GM18498 (cell line): ENCODE data around the gene DNAJC3.
A peak's percentile ranks its signal among the peaks of the same experiment; 100 is the strongest.
"Not testable (repeated sequence)": the region's sequence is repeated elsewhere in the genome, so short reads cannot be mapped to it uniquely, and the experiment has no call there.

ENCODE experiments used
- ATAC-seq: cut with Tn5 transposase; IDR thresholded peaks from one replicate; pipeline ENCODE4 v1.9.1; 2021; ENCODE audit warnings: mild to moderate bottlenecking, moderate library complexity; ENCODE audit not compliant: unreplicated experiment

DNAJC3 gene

DNA sequence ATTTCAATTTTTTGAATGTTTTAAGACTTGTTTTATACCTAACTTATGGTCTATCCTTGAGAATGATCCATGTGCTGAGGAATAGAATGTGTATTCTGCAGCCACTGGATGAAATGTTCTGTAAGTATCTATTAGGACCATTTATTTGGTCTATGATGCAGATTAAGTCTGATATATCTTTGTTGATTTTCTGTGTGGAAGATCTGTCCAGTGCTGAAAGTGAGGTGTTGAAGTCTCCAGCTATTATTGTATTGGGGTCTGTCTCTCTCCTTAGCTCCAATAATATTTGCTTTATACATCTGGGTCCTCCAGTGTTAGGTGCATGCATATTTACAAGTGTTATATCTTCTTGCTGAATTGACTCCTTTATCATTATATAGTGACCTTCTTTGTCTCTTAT is 9.7 kb upstream of the DNAJC3 start:
- not testable (repeated sequence) for ATAC-seq

DNA sequence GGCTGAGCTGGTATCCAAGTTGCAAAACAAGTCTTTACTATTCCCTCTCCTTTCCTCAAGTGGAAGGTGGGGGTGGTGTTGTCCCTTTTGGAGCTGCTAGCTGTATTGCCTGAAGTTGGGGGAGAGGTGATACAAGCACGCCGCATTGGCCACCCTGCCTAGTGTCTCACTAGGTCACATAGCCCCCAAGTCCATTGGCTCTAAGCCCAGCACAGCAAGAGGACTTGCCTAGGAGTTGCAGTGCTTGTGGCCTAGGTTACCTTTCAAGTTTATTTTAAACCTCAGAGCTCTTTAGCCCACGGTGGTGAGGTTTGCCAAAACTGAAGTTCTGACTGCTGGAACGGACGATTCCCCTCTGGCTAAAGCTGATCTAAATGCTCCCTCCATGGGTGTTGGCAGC is 5.3 kb upstream of the DNAJC3 start:
- ATAC-seq = no peak

DNA sequence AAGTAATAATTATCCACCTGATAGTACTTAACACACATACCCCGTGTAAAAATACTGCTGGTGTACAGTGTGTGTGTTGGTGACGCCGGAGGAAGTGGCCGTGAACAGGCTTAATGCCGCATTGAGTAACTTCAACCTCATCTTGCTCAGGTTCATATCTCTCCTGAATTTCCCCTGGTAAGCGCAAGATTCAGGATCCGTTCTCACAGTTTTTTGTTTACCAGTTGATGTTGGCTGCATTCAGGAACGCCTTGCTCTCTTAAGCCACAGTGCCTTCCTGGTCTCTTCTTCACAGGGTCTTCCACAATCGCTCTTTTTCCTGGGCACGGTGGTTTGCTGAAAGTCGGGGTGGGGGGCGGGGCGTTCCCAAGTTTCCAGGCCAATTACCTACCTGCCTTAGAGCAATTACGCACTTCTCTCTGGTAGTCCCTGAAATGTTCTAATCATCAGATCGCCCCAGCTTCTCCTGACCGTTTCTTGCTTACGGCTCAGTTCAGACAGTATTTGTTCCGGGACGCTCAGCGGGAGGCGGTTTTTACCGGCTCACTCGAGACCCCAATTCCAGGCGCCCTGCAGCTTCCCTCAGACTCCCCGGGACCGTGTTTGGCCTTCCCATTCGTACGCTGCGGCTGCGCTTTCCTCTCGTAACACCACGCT is 706 bp upstream of the DNAJC3 start:
- ATAC-seq = peak; percentile 15

DNA sequence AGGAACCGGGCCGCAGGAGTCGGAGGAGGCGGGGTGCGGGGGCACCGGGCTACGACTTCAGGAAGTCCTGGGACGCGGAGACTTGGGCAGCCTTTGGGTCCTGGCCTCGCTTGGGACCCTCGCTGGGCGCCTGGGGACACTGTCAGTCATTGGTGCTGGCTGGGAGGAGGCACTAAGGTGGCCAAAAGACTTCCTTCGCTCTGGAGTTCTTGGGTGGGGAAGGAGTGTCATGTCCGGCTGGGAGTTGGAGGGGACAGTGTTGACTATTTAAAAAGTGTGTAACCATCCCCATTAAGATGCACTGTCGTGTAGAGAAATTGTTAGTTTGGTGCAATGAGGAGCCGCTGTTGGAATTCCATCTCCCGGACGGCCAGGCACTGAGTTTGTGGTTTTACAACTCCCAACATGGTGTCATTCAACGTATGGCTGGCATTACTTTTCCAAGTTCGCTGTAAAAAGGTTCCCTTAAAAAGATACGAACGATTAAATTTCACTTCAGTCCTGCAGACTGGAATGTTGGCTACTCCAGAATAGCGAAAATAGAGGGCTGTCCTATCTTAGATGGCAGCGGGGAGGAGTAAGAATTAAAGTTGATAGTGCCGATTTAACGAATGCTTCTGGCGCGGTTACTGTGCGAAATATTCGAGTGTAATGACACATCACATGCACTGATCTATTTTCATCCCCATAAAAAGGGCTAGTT is 776 bp downstream of the DNAJC3 start:
- ATAC-seq = no peak

DNA sequence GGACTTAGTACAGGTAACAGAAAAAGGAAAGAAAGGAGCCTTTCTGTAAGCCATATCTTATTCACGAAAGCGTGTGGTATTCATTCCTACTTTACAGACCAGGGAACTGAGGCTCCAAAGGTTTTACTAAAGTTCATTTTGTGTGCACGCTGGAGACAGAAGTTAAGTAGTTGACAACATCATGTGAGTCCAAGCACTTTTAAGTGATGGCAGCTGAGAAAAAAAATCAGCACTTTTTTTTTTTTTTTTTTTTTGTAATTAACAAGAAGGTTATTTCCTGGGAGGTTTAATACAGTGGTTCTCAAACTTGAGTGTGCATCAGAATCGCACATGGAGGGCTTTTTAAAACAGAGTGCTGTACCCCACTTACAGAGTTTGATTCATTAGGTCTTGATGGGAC is 2.0 kb downstream of the DNAJC3 start:
- ATAC-seq = no peak

DNA sequence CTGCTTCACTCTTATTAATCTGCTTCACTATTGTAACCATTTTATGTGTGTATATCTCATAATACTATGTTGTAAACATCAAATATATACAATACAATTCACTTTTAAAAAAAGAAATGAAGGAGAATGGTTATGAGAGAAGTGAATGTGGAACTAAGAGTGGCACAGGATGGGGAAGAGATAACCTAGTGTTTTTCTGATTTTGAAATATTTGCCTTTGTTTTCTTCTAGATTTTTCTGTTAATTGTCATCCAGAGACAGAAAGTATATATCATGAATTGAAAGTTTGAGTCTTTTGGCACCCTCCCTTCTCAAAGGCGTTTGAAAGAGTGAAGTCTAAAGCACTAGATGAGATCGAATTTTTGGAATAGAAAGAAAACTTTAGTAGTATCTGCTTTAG is 2.8 kb downstream of the DNAJC3 start:
- no peak for ATAC-seq

DNA sequence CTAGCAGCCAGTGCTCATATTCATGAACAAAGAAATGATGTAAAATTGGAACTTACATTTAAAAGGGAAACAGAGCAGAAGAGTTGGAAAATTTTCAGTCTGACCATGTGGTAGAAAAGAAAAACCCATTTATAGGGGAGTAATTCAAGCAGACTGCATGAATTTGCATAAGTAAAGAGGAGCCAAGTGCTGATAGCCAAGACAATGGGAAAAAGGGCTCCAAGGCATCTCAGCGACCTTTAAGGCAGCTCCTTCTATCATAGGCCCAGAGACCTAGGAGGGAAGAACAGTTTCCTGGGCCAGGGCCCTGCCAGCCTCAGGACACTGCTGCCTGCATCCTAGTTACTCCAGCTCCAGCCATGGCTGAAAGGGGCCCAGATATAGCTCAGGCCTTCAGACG is 7.5 kb downstream of the DNAJC3 start:
- no peak for ATAC-seq

DNA sequence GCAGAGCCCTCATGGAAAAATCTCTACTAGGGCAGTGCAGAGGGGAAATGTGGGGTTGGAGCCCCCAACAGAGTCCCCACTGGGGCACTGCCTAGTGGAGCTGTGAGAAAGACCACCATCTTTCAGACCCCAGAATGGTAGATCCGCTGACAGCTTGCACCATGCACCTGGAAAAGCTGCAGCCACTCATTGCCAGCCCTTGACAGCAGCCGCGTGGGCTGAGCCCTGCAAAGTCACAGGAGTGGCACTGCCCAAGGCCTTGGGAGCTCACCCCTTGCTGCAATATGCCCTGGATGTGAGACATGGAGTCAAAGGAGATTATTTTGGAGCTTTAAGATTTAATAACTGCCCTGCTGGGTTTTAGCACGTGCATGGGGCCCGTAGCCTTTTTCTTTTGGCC is 8.0 kb downstream of the DNAJC3 start:
- ATAC-seq = not testable (repeated sequence)

DNA sequence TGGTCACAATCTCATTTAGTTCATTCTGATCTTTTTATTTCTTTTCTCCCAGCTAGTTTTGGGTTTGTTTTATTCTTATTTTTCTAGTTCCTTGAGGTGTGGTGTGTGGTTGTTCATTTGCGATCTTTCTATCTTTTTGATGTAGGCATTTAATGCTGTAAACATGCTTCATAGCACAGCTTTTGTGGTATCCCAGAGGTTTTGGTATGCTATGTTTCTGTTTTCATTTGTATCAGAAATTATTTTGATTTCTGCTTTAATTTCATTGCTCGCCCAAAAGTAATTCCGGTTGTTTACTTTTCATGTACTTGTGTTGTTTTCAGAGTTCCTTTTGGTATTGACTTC is 12.6 kb downstream of the DNAJC3 start:
- no peak for ATAC-seq

DNA sequence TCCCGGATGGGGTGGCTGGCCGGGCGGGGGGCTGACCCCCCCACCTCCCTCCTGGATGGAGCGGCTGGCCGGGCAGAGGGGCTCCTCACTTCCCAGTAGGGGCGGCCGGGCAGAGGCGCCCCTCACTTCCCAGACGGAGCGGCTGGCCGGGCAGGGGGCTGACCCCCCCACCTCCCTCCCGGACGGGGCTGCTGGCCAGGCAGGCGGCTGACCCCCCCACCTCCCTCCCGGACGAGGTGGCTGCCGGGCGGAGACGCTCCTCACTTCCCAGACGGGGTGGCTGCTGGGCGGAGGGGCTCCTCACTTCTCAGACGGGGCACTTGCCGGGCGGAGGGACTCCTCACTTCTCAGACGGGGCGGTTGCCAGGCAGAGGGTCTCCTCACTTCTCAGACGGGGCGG is 14.0 kb downstream of the DNAJC3 start:
- not testable (repeated sequence) for ATAC-seq

DNA sequence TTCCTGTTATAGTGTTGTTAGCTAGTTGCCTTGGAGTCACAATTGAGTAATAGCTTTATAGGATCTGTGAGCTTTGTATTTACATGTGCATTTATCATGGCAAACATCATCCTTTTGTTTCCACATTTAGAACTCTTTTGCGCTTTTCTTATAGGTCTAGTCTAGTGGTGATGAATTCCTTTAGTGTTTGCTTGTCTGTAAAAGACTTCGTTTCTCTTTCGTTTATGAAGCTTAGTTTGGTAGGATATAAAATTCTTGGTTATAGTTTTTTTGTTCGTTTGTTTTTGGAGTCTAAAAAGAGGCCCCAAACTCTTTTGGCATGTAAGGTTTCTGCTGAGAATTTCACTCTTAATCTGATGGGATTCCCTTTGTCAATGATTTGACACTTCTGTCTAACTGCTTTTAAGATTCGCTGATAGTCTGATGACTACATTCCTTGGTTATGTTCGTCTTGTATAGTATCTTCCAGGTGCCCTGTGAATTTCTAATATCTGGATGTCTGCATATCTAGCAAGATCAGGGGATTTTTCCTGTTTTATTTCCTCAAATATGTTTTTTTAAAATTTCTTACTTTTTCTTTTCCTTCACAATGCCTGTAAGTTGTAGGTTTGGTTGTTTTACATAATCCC is 20.2 kb downstream of the DNAJC3 start:
- no peak for ATAC-seq

DNA sequence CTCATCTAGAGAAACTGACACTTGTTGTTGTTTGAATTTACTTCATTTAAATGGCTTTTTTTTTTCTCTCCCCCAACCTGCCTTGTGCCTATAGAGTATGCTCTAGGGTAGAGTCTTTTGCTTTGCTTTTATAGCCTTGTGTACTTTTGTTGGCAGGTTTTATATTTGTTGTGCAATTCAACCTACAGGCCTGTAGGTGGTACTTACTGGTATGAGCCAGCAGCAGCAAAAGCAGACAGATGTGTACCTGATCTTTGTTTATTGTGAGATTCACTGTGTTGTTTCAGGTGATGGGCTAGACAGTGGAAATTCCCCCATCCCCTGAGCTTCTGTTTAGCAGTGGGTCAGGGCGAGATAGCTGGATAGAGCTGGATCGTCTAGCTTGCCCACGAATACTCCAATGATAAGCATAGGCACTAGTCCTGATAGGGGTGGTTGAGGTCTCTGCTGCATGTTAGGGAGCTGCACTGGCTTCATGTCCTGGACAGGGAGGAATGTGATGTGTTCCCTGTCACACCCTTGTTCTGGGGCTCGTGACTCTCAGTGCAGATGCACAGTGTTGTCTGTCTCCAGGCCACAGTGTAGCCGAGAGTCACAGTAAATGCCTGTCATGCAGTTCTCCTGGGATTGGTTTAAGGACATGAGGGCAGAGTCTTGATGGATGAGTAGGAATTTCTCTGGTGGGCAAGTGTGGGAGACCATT is 21.3 kb downstream of the DNAJC3 start:
- no peak for ATAC-seq

DNA sequence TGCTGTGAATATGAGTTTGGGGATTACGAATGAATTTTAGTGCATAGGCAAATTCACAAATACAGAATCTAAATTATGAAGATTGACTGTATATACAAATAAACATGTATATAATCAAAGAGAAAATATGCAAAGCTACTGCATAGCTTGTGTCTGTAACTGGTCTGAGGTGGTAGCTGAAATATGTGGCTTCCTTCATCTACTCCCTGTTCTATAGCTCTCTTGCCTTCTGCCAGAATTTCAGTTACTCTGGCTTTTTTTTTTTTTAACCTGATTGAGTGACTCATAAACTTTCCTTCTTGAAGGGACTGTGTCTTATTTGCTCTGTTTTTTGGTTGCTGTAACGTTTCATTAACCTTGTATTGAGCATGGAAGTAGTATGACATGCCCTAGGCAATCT is 26.6 kb downstream of the DNAJC3 start:
- no peak for ATAC-seq

DNA sequence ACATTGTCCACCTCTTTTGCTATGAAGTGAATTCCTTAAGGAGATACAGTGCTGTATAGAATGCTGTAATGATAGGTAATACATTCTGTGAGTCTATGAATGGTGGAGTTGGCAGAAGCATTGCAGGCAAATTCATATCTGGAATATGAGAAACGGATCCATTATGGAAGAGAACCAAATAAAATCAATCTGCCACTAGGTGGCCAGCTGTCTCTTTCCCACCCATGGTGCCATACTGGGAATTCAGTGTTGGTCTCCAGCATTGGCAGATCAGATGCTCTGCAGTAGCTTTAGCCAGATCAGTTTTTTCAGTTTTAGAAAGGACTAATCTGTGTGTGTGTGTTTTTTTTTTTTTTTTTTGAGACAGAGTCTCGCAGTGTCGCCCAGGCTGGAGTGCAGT is 27.6 kb downstream of the DNAJC3 start:
- no peak for ATAC-seq

DNA sequence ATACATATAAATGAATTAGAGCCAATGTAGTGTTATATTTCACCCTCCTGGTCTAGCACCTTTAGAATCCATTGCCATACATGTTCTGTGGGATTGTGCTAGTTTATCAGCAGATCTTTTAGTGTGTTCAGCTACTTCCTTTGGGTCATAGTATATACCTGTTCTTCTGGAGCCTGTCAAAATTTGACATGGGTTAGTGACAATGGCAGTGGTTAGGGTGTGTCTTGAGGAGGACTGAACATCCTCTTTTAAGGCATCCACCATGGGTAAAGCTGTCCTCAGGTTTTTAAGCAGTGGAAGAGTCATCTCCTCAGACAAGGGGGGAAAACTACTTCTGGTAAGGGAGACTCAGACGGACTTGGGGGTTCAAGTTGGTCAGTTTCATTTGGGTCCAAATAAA is 29.4 kb downstream of the DNAJC3 start:
- no peak for ATAC-seq

DNA sequence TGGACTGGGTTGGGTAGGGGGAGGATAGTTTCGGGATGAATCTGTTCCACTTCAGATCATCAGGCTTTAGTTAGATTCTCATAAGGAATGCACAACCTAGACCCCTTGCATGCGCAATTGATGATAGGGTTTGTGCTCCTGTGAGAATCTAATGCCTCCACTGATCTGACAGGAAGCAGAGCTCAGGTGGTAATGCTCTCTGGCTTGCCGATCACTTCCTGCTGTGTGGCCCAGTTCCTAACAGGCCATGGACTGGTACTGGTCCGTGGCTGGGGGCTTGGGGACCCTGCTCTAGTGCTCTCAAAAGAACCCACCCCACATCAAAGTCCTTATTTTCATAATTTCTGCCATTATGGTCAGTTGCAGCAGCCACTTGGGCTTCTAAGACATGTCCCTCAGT is 30.1 kb downstream of the DNAJC3 start:
- ATAC-seq = no peak

DNA sequence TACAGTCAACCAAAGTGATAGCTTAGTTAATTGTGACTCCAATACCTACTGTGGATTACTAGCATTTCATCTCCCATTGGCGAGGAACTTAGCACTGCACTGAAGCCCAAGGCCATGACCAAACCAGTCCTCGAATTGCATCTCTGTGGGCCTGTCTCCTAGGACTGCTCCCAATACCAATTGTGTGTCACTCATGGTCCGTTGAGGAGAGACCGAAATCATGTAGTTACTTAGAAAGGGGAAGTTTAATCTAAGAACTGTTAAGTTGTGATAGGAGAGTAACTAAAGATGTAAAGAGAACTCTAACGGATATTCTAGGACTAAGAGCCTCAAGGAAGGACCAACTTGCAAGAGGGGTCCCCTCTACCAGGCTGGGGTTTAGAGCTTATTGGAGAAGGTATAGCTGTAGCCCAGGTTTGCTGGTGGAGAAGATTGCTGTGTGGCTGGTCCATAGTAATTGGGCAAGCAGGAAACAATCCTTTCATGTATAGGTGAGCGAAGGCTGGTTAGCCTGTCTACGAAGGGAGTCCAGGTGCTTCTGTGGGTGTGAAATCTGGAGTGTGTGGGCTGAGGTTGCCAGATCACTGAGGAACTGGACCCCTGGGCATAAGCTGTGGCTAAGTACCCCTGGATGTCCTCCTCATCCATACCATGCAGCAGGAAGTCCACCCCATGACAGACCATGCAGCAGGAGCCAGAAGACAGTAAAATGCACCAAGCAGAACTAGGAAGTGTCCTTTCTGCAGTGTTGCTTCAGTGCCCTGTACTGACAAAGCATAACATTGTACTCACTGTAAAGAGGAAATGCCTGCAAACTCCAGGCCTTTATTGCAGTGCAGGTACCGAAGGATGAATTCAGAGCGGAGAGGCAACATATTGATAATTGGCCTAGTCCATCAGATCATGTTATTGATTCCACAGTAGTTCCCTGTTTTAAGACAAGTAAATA is 30.8 kb downstream of the DNAJC3 start:
- ATAC-seq = no peak

DNA sequence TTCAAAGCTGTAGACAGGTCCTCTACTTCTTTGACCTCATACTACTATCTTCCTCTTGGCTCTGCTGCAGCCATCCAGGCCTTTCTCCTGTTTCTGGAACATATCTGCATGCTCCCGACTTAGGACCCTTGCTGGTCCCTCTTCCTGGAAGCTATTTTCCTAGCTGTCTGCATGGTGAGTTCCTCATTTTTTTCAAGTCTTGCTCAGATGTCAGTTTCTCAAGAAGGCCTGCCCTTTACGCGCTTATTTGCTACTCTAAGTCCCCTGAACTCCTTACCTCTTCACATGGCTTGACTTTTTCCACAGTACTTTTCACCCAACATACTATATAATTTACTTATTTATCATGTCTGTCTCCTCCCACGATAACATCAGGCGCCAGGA is 31.4 kb downstream of the DNAJC3 start:
- ATAC-seq = no peak

DNA sequence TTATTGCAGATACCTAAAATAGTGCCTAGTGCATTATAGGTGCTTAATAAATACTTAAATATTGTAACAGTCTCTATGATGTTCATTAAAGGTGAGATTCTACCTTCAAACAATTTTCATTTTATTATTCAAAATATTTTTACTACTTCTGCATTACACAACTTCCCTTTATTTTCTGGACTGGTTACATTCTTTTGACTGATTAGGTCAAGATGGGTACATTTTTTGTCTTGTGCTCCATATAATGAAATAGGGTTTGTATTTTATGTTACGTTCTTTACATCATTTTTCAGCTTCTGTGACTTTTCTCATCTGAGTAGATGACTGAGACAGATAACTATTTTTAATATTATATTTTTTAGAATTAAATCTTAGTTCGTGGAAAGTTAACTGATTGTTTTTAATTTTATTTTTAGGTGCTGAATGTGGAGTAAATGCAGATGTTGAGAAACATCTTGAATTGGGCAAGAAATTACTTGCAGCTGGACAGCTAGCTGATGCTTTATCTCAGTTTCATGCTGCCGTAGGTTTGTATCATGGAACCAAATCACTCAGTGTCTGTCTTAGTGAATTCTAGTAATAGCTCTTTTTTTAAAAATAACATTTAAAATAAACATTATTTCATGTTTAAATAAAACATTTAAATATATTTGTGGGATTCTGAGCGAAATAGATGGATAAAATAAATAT is 32.0 kb downstream of the DNAJC3 start:
- no peak for ATAC-seq

DNA sequence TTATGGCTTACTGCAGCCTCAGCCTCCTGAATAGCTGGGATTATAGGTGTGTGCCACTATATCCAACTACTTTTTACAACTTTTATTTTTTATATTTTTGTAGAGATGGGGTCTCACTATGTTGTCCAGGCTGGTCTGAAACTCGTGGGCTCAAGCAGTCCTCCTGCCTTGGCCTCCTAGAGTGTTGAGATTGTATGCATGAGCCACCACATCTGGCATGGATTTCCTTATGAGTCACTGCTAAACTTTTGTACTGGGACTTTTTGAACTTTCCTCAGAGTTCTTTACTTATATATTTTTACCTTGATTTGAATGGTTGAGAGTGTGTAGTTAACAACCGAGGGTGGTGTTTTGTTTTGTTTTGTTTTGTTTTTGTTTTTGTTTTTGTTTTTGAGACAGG is 33.4 kb downstream of the DNAJC3 start:
- ATAC-seq = no peak
